Osteoblast (primary cell): Measurements from ENCODE around the gene UGT1A9. TPM values are rescaled to one million over a fixed set of nuclear protein-coding genes. Genes with fewer than 3 reads are reported as not detected.
"Not testable (repeated sequence)": the region's sequence is repeated elsewhere in the genome, so short reads cannot be mapped to it uniquely, and the experiment has no call there.

Source experiments
- DNase-seq: peaks from one replicate; pipeline ENCODE4 v3.0.0; 2011; ENCODE audit warnings: low spot score, mixed read lengths; ENCODE audit not compliant: insufficient read length; ENCODE audit errors: missing footprints
- H2AFZ ChIP-seq: 2 replicates; pipeline ENCODE4 v1.6.0; 2011; ENCODE audit warnings: mild to moderate bottlenecking, low read length
- H3K27ac ChIP-seq: 2 replicates; pipeline ENCODE4 v1.5.1; 2011; ENCODE audit warnings: mild to moderate bottlenecking, low read depth, low read length, moderate library complexity
- H3K27me3 ChIP-seq: 2 replicates; pipeline ENCODE4 v1.6.0; 2012; ENCODE audit warnings: mild to moderate bottlenecking, control low read depth, inconsistent platforms, low read length, moderate library complexity; ENCODE audit not compliant: insufficient read depth
- H3K36me3 ChIP-seq: 2 replicates; pipeline ENCODE4 v1.5.1; 2011; ENCODE audit warnings: mild to moderate bottlenecking, low read length, control low read depth, moderate library complexity; ENCODE audit not compliant: insufficient read depth
- H3K4me1 ChIP-seq: 2 replicates; pipeline ENCODE4 v1.5.1; 2011; ENCODE audit warnings: mild to moderate bottlenecking, low read length, control low read depth, moderate library complexity; ENCODE audit not compliant: insufficient read depth
- H3K4me2 ChIP-seq: 2 replicates; pipeline ENCODE4 v1.6.0; 2011; ENCODE audit warnings: mild to moderate bottlenecking, low read length; ENCODE audit not compliant: insufficient read depth
- H3K4me3 ChIP-seq: fragments of 200-600 bp; sonication (generic); 3 replicates; pipeline ENCODE4 v1.5.1; 2012; ENCODE audit warnings: mild to moderate bottlenecking, low read length, inconsistent platforms; ENCODE audit not compliant: insufficient read depth
- H3K79me2 ChIP-seq: 2 replicates; pipeline ENCODE4 v1.6.0; 2012; ENCODE audit warnings: mild to moderate bottlenecking, low read length, control low read depth, inconsistent platforms; ENCODE audit not compliant: insufficient read depth
- H3K9me3 ChIP-seq: 2 replicates; pipeline ENCODE4 v1.5.1; 2011; ENCODE audit warnings: low read depth, low read length, control low read depth
- H4K20me1 ChIP-seq: 2 replicates; pipeline ENCODE4 v1.6.0; 2012; ENCODE audit warnings: mild to moderate bottlenecking, low read length, control low read depth; ENCODE audit not compliant: insufficient read depth
- CTCF ChIP-seq: IDR thresholded peaks from 2 replicates; pipeline ENCODE4 v1.5.1; 2011; ENCODE audit warnings: mild to moderate bottlenecking, low read depth, low read length, moderate library complexity; ENCODE audit errors: extremely low read depth
- total RNA-seq: library from RNA; depleted of rRNA; stranded (reverse); fragments of >200 nt; gene quantifications from 2 replicates; pipeline ENCODE4 v1.2.3, GENCODE V29; 2012

The UGT1A9 gene
- total RNA-seq, 1 donor: not detected

GRCh38 chr2:233693963-233694362, 22.3 kb downstream of the UGT1A9 start:
- peaks cover 6% of the 10 kb centered on the region for H3K4me1 ChIP-seq
- no peak for TF ChIP-seq CTCF
- no peak overlapping the region for H2AFZ ChIP-seq
- H3K27me3 ChIP-seq: peaks cover 8% of the 10 kb centered on the region
- no peaks in the 10 kb centered on the region for H4K20me1 ChIP-seq
- H3K4me2 ChIP-seq: no peak overlapping the region
- no peaks in the 10 kb centered on the region for H3K79me2 ChIP-seq
- no peak overlapping the region for H3K4me3 ChIP-seq
- DNase-seq: no peak
- H3K36me3 ChIP-seq: no peaks in the 10 kb centered on the region
- no peak overlapping the region for H3K27ac ChIP-seq
- H3K9me3 ChIP-seq: no peaks in the 10 kb centered on the region

- no peak for TF ChIP-seq CTCF
- Histone ChIP-seq H3K27me3 (no peaks in the 10 kb centered on the region), H3K4me1 (peaks cover 8% of the 10 kb centered on the region)
Observed at GRCh38 chr2:233698740-233699139, 27.0 kb downstream of the UGT1A9 start.

GRCh38 chr2:233699424-233700027, 27.8 kb downstream of the UGT1A9 start:
- DNase-seq: no peak
- Histone ChIP-seq H3K4me2 (no peak overlapping the region), H3K27ac (peak overlapping the region; percentile 86), H4K20me1 (no peaks in the 10 kb centered on the region), H3K79me2 (no peaks in the 10 kb centered on the region), H3K9me3 (no peaks in the 10 kb centered on the region), H3K36me3 (no peaks in the 10 kb centered on the region), H3K4me3 (no peak overlapping the region), H2AFZ (peak overlapping the region; percentile 4), H3K27me3 (no peaks in the 10 kb centered on the region), H3K4me1 (peaks cover 8% of the 10 kb centered on the region)
- TF ChIP-seq CTCF: no peak

More at GRCh38 chr2:233698740-233699139, 27.0 kb downstream of the UGT1A9 start:
- DNase-seq: no peak
- Histone ChIP-seq H3K4me2 (no peak overlapping the region), H3K27ac (no peak overlapping the region), H3K79me2 (no peaks in the 10 kb centered on the region), H2AFZ (no peak overlapping the region), H3K36me3 (no peaks in the 10 kb centered on the region), H3K4me3 (no peak overlapping the region), H4K20me1 (no peaks in the 10 kb centered on the region), H3K9me3 (no peaks in the 10 kb centered on the region)

GRCh38 chr2:233700028-233700635, 28.4 kb downstream of the UGT1A9 start:
- no peak overlapping the region for H3K4me3 ChIP-seq
- H3K4me2 ChIP-seq: no peak overlapping the region
- TF ChIP-seq CTCF: no peak
- DNase-seq: no peak
- no peaks in the 10 kb centered on the region for H3K27me3 ChIP-seq
- peak overlapping the region; percentile 4 for H2AFZ ChIP-seq
- H3K79me2 ChIP-seq: no peaks in the 10 kb centered on the region
- no peaks in the 10 kb centered on the region for H4K20me1 ChIP-seq
- no peaks in the 10 kb centered on the region for H3K36me3 ChIP-seq
- peaks cover 8% of the 10 kb centered on the region for H3K4me1 ChIP-seq
- peak overlapping the region; percentile 86 for H3K27ac ChIP-seq
- no peaks in the 10 kb centered on the region for H3K9me3 ChIP-seq

GRCh38 chr2:233700842-233701241, 29.1 kb downstream of the UGT1A9 start:
- not testable (repeated sequence) for H4K20me1 ChIP-seq, H3K27ac ChIP-seq, DNase-seq, H3K4me3 ChIP-seq, H2AFZ ChIP-seq, H3K4me2 ChIP-seq, H3K79me2 ChIP-seq, H3K36me3 ChIP-seq, H3K9me3 ChIP-seq, H3K27me3 ChIP-seq, H3K4me1 ChIP-seq
